Gastroesophageal sphincter (tissue), 4 donors: ENCODE data around the gene COX19. TPM values are rescaled to one million over a fixed set of nuclear protein-coding genes. Genes with fewer than 3 reads are reported as not detected.

Experiments
- ATAC-seq: fragments of 150-250 bp; one replicate; pipeline ENCODE4 v1.9.1; 2016; ENCODE audit warnings: mild to moderate bottlenecking, moderate library complexity
- H3K27ac ChIP-seq, 4 donors: fragments of 200-600 bp; sonication (generic) in 3 of 4; 1 replicate in 3 of 4; 2 replicates in 1 of 4; pipeline ENCODE4 v1.5.1; 2016 to 2019
- H3K27me3 ChIP-seq: fragments of 200-600 bp; sonication (generic); one replicate; pipeline ENCODE4 v1.5.1; 2019
- H3K36me3 ChIP-seq, 2 donors: fragments of 200-600 bp; sonication (generic); one replicate each; pipeline ENCODE4 v1.5.1; 2019; ENCODE audit warnings: control low read depth in 1 of 2
- H3K4me1 ChIP-seq, 3 donors: fragments of 200-600 bp; sonication (generic); 1 replicate in 2 of 3; 2 replicates in 1 of 3; pipeline ENCODE4 v1.5.1; 2016 to 2019; ENCODE audit warnings: control low read depth in 2 of 3
- H3K4me3 ChIP-seq, 2 donors: fragments of 200-600 bp; sonication (generic); one replicate each; pipeline ENCODE4 v1.5.1; 2019; ENCODE audit warnings: mild to moderate bottlenecking in 1 of 2, moderate library complexity in 1 of 2
- H3K9me3 ChIP-seq, 3 donors: fragments of 200-600 bp; sonication (generic); one replicate each; pipeline ENCODE4 v1.5.1; 2017 to 2019; ENCODE audit warnings: control low read depth in 2 of 3
- CTCF ChIP-seq, 4 experiments: fragments of 200-600 bp in 2 of 4; fragments of 450-650 bp in 2 of 4; sonication (generic) in 1 of 4; IDR thresholded peaks; one replicate each; pipeline ENCODE4 v1.5.1; 2017 to 2019; ENCODE audit warnings: antibody characterized with exemption in 4 of 4, mild to moderate bottlenecking in 2 of 4, moderate library complexity in 2 of 4
- EP300 ChIP-seq: sonication (generic); formaldehyde crosslinking; IDR thresholded peaks from one replicate; pipeline ENCODE4 v1.6.1; 2017; ENCODE audit warnings: antibody characterized with exemption, mild to moderate bottlenecking
- POLR2A ChIP-seq, 2 donors: fragments of 450-650 bp; IDR thresholded peaks; one replicate each; pipeline ENCODE4 v1.6.1; 2017; ENCODE audit warnings: antibody characterized with exemption in 2 of 2, mild to moderate bottlenecking in 2 of 2, moderate library complexity in 1 of 2
- POLR2AphosphoS5 ChIP-seq: sonication (generic); formaldehyde crosslinking; IDR thresholded peaks from one replicate; pipeline ENCODE4 v1.6.1; 2017; ENCODE audit warnings: antibody characterized with exemption
- WGBS, 2 donors: methylation state at CpG; one replicate each; pipeline ENCODE4 v1.1.5; 2018; ENCODE audit warnings: low coverage in 1 of 2; 5-methylcytosine and 5-hydroxymethylcytosine counted together
- total RNA-seq, 4 donors: library from RNA; depleted of rRNA; stranded (reverse); fragments of >200 nt; gene quantifications; one replicate each; pipeline ENCODE4 v1.1.0, GENCODE V29; 2016

COX19 gene
- total RNA-seq, 4 donors from 2014 or later = 6.0 to 16.7 (median 12.0) TPM

GRCh38 chr7:935164-935873 is 40.0 kb downstream of the COX19 start:
- Histone ChIP-seq H3K27ac (no peak overlapping the region), H3K36me3 (peaks cover 0 to 10% of the 10 kb centered on the region in 2 donors), H3K27me3 (no peaks in the 10 kb centered on the region), H3K4me1 (no peaks in the 10 kb centered on the region), H3K9me3 (no peaks in the 10 kb centered on the region), H3K4me3 (no peak overlapping the region)
- no peak for ATAC-seq
- no peak for TF ChIP-seq EP300
- TF ChIP-seq POLR2AphosphoS5 = no peak
- no peak for TF ChIP-seq POLR2A (IDR thresholded peaks at IDR 0.05)
- TF ChIP-seq CTCF (IDR thresholded peaks at IDR 0.05) = no peak
- WGBS, 2 donors = no CpG with 5 or more reads among the region's 46 CpGs

GRCh38 chr7:934469-935163 is 40.7 kb downstream of the COX19 start:
- no peak for ATAC-seq
- H3K4me3 ChIP-seq = no peak overlapping the region
- 74 to 83% methylated on average over 6 to 14 of the region's 34 CpGs for WGBS, 2 donors

GRCh38 chr7:932651-932975 is 42.7 kb downstream of the COX19 start:
- Histone ChIP-seq H3K36me3 (peaks cover 0 to 10% of the 10 kb centered on the region in 2 donors), H3K27ac (no peak overlapping the region), H3K4me3 (no peak overlapping the region), H3K9me3 (no peaks in the 10 kb centered on the region), H3K27me3 (no peaks in the 10 kb centered on the region), H3K4me1 (peaks cover 0 to 17% (median 0%) of the 10 kb centered on the region in 3 donors)
- WGBS, 2 donors = no CpG with 5 or more reads among the region's 11 CpGs
- TF ChIP-seq POLR2A (IDR thresholded peaks at IDR 0.05) (no peak), EP300 (no peak), CTCF (IDR thresholded peaks at IDR 0.05) (no peak), POLR2AphosphoS5 (no peak)
- no peak for ATAC-seq

More at GRCh38 chr7:934469-935163, 40.7 kb downstream of the COX19 start:
- TF ChIP-seq EP300 (no peak), CTCF (IDR thresholded peaks at IDR 0.05) (no peak), POLR2A (IDR thresholded peaks at IDR 0.05) (no peak), POLR2AphosphoS5 (no peak)
- Histone ChIP-seq H3K27ac (no peak overlapping the region), H3K36me3 (peaks cover 0 to 10% of the 10 kb centered on the region in 2 donors), H3K27me3 (no peaks in the 10 kb centered on the region), H3K9me3 (no peaks in the 10 kb centered on the region), H3K4me1 (no peaks in the 10 kb centered on the region)

- Histone ChIP-seq H3K9me3 (no peaks in the 10 kb centered on the region), H3K4me3 (no peak overlapping the region), H3K36me3 (peaks cover 0 to 10% of the 10 kb centered on the region in 2 donors), H3K4me1 (peaks cover 0 to 20% (median 0%) of the 10 kb centered on the region in 3 donors), H3K27ac (no peak overlapping the region), H3K27me3 (no peaks in the 10 kb centered on the region)
- ATAC-seq = no peak
- WGBS, 2 donors = 93 to 94% methylated on average over 3 to 7 of the region's 21 CpGs
- TF ChIP-seq CTCF (IDR thresholded peaks at IDR 0.05) = no peak
- no peak for TF ChIP-seq POLR2AphosphoS5
- no peak for TF ChIP-seq EP300
- TF ChIP-seq POLR2A (IDR thresholded peaks at IDR 0.05) = no peak
These were observed 43.3 kb downstream of the COX19 start for GRCh38 chr7:931871-932650.
